DMS153 treated with DMSO at 0.1 percent for 48 hours (cell line): ENCODE data around the gene SLC30A2.

Experiments used
- DNase-seq: peaks from one replicate; lab custom pipeline; 2025; ENCODE audit not compliant: unreplicated experiment; lab: John Stamatoyannopoulos, UW

Gene SLC30A2

DNA sequence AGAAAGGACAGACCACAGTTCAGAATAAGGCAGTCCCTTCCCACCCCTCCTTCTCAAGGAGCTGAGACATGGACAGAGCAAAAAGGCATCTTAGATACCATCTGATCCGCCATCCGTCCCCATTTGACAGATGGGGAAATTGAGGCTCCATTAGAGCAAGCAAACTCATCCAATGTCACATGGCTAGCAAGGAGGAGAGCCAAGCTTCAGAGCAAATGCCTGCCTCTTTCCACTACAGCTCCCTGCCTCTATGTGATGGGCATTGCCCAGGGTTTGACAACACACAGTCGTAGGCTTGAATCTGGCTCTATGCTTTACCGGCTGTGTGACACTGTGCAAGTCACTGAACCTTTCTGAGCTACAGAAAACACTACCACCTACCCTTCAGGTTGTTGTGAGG lies 3.9 kb downstream of the SLC30A2 start:
- DNase-seq: no peak

GRCh38 chr1:26041401-26041800 lies 4.5 kb downstream of the SLC30A2 start:
- no peak for DNase-seq

DNA sequence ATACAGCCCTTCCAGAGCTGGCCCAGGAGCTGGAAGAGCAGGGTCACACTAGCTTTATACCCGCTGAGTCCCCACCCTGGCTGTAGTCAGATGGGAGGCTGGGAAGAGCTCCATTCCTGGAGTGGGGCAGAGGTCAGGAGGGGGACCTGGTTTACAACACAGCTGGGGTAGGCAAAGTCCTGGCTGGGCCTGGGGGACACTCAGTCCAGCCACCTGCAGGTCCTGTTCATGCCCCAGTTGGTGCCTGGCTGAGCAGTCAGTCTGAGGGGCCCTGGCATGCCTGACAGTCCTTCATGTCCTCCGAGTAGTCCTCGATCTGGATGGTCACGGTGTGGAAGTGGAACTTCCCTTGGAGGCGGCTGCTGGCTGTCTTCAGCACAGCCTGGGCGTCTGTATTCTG lies 7.0 kb downstream of the SLC30A2 start:
- no peak for DNase-seq

- DNase-seq: no peak
These were observed 7.4 kb downstream of the SLC30A2 start for GRCh38 chr1:26038477-26038876.

GRCh38 chr1:26037904-26038303 lies 8.0 kb downstream of the SLC30A2 start:
- no peak for DNase-seq

DNA sequence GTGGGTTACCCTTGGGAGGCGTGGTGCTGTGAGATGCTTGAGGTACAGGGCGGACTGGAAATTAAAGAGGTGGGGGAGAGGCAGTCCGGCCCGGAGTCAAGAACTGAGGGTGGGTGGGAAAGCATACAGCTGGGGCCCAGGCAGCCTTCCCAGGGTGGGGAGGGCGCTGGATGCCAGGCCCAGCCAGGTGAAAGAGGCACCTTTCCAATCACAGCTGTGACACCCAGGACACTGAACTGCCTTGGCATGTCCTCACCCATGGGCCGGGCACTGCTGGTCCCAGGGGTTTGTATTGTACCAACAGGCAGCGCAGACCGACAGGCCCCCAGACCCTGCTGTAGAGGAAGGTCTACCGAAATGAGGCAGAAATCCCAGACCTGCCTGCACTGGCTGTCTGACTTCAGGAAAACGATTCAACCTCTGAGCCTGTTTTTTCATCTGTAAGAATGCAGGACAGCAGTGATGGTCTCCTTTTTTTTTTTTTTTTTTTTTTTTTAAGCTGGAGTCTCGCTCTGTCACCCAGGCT lies 9.1 kb downstream of the SLC30A2 start:
- no peak for DNase-seq

DNA sequence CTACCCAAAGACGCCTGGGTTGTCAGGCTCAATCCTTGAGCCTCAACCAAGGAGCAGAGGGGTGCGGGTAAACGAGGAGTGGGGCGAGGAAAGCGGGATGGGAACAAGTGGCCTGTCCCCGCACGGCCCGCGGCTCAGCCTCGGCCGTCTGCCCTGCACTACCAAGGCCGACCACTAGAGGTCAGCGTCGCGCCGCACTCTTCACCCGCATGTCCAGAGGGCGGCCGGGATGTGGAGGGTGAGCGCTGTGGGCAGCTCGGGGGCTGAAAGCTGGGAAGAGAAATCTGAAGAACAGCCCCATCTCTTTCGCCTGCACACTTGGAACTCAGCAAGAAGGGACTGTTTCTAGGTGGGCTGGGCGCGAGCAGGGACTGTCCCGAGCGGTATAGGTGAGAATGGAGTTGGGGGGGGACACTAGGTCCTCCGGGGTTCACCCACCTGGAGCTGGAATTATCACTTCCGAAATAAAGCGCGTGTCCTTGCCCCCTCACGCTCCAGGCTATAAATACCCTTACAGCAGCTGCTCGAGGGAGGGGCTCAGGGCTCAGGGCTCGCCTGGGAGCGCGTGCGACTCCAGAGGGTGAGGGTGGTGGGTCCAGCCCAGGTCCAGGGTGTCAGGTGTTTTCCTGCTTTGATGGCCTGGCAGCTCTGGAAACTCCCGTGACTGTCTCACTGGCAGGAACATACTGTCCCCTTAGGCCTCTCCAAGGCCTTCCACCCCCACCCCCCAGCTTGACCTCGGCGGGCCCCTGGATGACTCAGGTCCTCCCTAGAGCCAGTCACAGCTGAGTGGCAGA lies 9.8 kb downstream of the SLC30A2 start:
- DNase-seq: peak; percentile 57

- peak; percentile 87 for DNase-seq
These were observed 10.5 kb downstream of the SLC30A2 start for GRCh38 chr1:26035203-26035958.

DNA sequence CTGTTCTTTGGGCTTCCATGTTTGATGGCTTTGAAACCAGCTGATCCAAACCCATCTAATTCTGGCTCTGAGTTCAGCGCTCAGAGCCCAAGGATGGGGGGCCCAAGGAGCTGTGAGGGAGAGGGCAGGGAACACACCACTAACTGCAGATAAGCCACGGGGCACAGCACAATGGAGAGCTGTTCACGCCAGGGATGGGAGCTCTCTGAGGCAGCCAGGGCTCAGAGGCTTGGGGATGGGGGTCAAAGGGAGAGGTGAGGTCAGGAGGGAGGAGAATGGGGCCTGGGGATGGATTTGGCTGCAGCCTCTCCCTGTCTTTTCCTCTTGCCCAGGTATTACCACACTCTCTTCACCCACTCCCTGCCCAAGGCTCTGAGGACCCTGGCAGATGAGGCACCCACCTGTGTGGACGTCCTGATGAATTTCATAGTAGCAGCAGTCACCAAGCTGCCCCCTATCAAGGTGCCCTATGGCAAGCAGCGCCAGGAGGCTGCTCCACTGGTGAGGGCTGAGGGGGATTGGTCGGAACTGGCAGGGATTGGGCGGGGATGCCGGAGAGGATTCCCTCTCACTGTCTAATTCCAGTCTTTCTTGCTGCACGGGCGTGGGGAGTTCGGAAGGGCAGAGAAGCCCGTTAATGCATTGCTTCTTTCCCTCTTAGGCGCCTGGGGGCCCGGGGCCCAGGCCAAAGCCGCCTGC lies 11.3 kb downstream of the SLC30A2 start:
- no peak for DNase-seq

- DNase-seq: no peak
These were observed 13.1 kb downstream of the SLC30A2 start for GRCh38 chr1:26032656-26033357.

- no peak for DNase-seq
These were observed 14.2 kb downstream of the SLC30A2 start for GRCh38 chr1:26031611-26032220.

DNA sequence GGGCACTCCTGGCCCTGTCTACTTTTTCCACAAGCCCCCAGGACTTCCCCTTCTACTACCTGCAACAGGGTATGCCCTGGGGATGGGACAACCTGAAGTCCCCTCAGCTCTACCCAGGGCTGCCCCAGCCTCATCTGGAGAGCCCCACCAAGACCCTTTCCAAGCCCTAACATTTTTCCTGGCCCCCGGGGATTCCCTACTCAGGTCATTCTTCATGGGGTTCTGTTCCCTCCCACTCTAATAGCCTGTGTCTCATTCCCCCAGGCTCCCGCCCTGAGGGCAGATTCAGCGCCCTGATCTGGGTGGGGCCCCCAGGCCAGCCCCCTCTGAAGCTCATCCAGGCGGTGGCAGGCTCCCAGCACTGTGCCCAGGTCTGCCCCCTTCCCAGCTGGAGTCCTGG lies 14.7 kb downstream of the SLC30A2 start:
- DNase-seq: no peak

DNA sequence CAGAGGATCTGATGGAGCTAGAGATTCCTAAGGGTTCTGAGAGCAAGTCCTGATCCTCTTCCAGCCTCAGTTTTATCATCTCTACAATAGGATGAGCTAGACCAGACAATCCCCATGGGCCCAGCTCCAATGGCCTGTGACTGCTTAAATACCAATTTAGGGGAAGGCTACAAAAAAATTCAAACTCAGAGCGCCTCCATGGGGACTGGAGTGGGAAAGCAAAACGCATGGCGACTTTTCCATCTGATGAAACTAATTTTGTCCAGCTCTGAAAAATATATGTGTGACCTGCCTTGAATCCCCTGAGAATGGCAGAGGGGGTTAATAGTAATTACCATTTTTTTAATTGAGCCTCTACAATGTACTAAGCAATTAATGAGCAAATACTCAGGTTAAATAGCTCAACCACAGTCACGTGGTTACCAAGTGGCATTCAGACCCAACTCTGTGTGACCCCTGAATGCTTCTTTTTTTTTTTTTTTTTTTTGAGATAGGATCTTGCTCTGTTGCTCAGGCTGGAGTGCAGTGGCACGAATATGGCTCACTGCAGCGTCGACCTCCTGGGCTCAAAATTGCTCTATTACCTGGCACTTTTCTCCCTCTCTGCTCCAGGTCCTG lies 15.9 kb downstream of the SLC30A2 start:
- DNase-seq: no peak

- DNase-seq: no peak
These were observed 16.7 kb downstream of the SLC30A2 start for GRCh38 chr1:26029054-26029863.

DNA sequence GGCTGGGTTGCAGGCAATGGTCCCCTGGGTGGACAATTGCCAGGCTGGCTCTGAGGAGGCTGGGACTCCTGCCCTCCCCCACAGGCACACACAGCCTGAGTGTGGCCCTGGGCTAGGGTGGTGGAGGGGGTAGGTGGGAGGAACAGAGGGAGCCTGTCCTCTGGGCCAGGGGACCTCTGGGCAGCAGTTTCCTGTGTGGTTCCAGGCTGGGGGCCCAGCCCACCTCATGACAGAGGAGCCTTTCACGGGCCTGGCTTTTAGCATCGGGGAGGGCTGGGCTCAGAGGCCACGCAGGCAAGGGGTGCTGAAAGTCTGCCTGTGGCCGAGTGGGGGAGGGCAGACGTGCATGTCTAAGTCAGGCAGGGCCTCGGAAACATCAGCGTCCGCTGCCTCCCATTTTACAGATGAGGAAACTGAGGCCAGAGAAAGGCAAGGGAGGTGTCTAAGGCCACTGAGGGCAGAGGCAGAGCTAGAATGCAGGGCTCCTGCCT lies 17.4 kb downstream of the SLC30A2 start:
- no peak for DNase-seq

GRCh38 chr1:26027716-26028489 lies 18.0 kb downstream of the SLC30A2 start:
- DNase-seq: no peak

DNA sequence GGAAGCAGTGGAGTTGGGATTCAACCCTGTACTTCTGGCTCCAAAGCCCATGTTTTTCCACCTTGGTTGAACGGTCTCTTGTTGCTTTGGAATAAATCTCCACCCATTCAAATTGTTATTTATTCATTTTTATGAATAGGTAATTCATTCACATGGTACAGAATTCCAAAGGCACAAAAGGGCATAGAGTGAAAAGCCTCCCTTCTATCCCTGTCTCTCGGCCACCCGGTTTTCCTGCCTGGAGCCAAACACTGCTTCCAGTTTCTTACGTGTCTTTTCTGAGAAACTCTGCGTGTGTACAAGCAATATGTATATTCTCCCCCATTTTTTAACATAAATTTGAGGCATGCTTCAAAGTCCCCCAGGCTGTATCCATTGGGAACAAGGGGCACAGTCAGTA lies 20.4 kb downstream of the SLC30A2 start:
- no peak for DNase-seq

DNA sequence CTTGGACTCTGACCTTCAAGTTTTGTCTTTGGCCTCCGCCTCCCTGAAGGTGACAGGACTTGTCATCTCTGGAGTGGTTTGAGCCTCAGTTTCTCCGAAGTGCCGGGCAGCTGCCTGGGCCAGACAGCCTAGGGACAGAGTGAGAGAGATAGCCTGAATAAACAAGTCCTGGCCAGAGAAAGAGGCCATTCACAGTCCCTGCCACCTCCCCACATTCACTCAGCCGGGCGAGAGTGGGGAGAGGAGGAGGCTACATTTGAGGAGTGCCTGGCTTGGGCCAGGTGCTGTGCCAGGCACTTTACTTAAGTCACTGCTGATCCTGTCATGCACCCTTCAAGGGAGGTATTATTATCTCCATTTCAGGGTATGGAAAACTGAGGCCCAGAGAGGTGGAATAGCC lies 20.9 kb downstream of the SLC30A2 start:
- DNase-seq: no peak
